A549 treated with RU486 at 1 μM for 4 hours (cell line): ENCODE data around the gene PRCP. TPM values are rescaled to one million over a fixed set of nuclear protein-coding genes. Genes with fewer than 3 reads are reported as not detected.

ENCODE experiments used
- total RNA-seq: library from RNA; stranded (reverse); fragments of 200-300 nt; extraction: Qiagen RNA extraction; gene quantifications from 5 replicates; pipeline ENCODE4 v1.2.3, GENCODE V29; 2022; ENCODE audit warnings: low read depth

Gene PRCP
- total RNA-seq, result 46.4 to 53.6 TPM (median 49.5 TPM) in 5 replicates

DNA sequence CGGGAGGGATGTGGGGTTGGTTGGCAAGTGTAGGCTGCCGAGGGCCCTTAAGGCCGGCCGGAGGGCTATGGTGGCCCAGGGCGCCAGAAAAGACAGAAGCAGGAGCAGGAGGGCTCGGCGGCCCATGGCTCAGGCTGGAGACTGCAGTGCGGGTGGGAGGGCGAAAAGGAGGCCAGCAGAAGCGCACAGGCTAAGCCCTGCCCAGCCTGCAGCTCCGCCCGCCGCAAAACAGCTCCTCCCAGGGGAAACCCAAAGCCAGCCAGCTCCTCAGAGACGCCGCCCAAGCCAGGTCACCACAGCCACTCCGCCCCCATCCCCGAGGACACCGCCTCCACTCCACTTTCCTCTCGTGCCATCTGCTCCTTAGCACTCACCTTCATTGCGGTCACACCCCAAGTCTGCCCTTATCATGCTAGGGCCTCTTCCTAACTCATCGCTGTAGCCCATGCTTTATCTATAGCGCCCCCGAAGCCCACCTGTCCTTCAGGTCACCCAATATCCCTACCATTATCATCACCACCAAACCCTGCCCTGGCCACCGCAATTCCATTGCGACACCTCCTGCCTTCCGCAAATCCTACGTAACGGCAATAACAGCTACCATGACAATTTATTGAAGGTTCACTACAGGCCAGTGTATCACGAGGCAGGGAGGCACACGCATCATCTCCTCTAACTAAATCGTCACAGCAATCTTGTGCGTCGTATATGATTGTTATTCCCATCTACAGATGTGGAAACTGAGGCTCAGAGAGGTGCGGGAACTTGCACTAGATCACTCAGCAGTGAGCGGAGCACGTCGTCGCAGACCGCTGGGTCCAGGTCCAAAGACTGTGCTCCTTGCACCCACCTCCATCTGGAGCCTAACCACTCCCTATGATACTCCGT is at the start of gene PRCP:
Gene PRCP, minus strand, starts transcription at position 154 of the 888 bp plus-strand sequence. Its CDS starts 28 bp downstream, at position 126.

GRCh38 chr11:82901165-82901921 is 1.1 kb upstream of the PRCP start, which contains the start of gene DDIAS:
TSS of gene DDIAS (plus strand) at chr11:82901736. CDS start at chr11:82914739, 13,003 bp downstream.

Other genes starting within 250 kb of the PRCP start
- 0.07 to 0.11 TPM (median 0.08 TPM) in 3 of 5 replicates, not detected in the others for gene FAM181B, start 166.6 kb downstream of the PRCP start, total RNA-seq
- gene DDIAS, start 1.3 kb upstream of the PRCP start, total RNA-seq, result 7.6 to 20.8 TPM (median 17.9 TPM) in 5 replicates
- gene RAB30, start 171.5 kb upstream of the PRCP start, total RNA-seq, result 5.8 to 7.4 TPM (median 6.1 TPM) in 5 replicates